AG09319 (cell line): ENCODE data around the gene ARFGAP1.

ENCODE experiments used
- DNase-seq: peaks from one replicate; pipeline ENCODE4 v3.0.0-alpha.2; 2010; ENCODE audit warnings: low read depth; ENCODE audit errors: extremely low read depth
- CTCF ChIP-seq: IDR thresholded peaks from 2 replicates; pipeline ENCODE4 v1.5.1; 2011; ENCODE audit warnings: low read depth, mild to moderate bottlenecking, inconsistent platforms, low read length, moderate library complexity

ARFGAP1 gene

GRCh38 chr20:63284981-63285524 is 12.4 kb downstream of the ARFGAP1 start:
- no peak for DNase-seq
- TF ChIP-seq CTCF: no peak

GRCh38 chr20:63285636-63286615 is 13.3 kb downstream of the ARFGAP1 start:
- no peak for DNase-seq
- no peak for TF ChIP-seq CTCF

GRCh38 chr20:63286781-63287696 is 14.4 kb downstream of the ARFGAP1 start:
- no peak for TF ChIP-seq CTCF
- DNase-seq: no peak

GRCh38 chr20:63287697-63288580 is 15.3 kb downstream of the ARFGAP1 start:
- TF ChIP-seq CTCF: no peak
- DNase-seq: no peak

- DNase-seq: no peak
- no peak for TF ChIP-seq CTCF
Measured at GRCh38 chr20:63288581-63289251, 16.1 kb downstream of the ARFGAP1 start.
